Activated T-helper 17 cell treated with anti-CD3 and anti-CD28 coated beads, Interleukin-2, amount 50 U/mL, for 72 hours (primary cell): ENCODE data around the gene MGME1. TPM values are rescaled to one million over a fixed set of nuclear protein-coding genes. Genes with fewer than 3 reads are reported as not detected.
"Not testable (repeated sequence)": the region's sequence is repeated elsewhere in the genome, so short reads cannot be mapped to it uniquely, and the experiment has no call there.

Source experiments
- ATAC-seq: fragments of 150-1000 bp; cut with Tn5 transposase; replicated peaks from 2 replicates; pipeline ENCODE4 v1.10.0; 2021; ENCODE audit warnings: mild to moderate bottlenecking, moderate library complexity
- H3K27ac Mint-ChIP-seq: one replicate; pipeline ENCODE4 v1.8.0; 2022; ENCODE audit warnings: mixed read lengths
- H3K27me3 Mint-ChIP-seq: one replicate; pipeline ENCODE4 v1.8.0; 2022; ENCODE audit warnings: mixed read lengths
- H3K36me3 Mint-ChIP-seq: one replicate; pipeline ENCODE4 v1.8.0; 2022; ENCODE audit warnings: low read depth, mild to moderate bottlenecking, mixed read lengths
- H3K4me1 Mint-ChIP-seq: one replicate; pipeline ENCODE4 v1.8.0; 2022; ENCODE audit warnings: mixed read lengths
- H3K4me3 Mint-ChIP-seq: one replicate; pipeline ENCODE4 v1.8.0; 2022; ENCODE audit warnings: mild to moderate bottlenecking, mixed read lengths
- H3K9me3 Mint-ChIP-seq: one replicate; pipeline ENCODE4 v1.8.0; 2022; ENCODE audit warnings: mixed read lengths
- total RNA-seq, 2 donors: library from RNA; stranded (reverse); gene quantifications; one replicate each; pipeline ENCODE4 v1.2.3, GENCODE V29; 2022

Gene MGME1
- total RNA-seq, 2 donors from 2014 or later = 24.2 to 33.2 TPM

DNA sequence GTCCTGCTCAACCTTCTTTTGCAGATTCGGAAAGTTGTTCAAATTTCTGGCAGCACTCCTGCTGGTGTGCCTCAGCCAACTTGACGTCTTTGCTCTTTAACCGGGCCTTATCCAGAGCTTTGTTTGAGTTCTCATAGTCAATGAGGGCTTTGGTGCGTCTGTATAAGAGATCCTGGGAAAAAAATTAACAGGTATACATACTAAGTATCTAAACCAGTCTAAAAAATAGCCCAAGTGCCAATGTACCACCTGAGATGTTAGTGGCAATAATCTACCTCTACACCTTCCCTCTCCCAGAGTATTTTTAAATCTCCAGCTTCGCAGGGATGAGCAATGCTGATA lies 21.4 kb upstream of the MGME1 start:
- H3K36me3 Mint-ChIP-seq = peaks cover 100% of the 10 kb centered on the region
- no peaks in the 10 kb centered on the region for H3K9me3 Mint-ChIP-seq
- H3K4me1 Mint-ChIP-seq = peaks cover 1% of the 10 kb centered on the region
- H3K4me3 Mint-ChIP-seq = no peak overlapping the region
- ATAC-seq = no peak
- no peaks in the 10 kb centered on the region for H3K27me3 Mint-ChIP-seq
- H3K27ac Mint-ChIP-seq = no peak overlapping the region

DNA sequence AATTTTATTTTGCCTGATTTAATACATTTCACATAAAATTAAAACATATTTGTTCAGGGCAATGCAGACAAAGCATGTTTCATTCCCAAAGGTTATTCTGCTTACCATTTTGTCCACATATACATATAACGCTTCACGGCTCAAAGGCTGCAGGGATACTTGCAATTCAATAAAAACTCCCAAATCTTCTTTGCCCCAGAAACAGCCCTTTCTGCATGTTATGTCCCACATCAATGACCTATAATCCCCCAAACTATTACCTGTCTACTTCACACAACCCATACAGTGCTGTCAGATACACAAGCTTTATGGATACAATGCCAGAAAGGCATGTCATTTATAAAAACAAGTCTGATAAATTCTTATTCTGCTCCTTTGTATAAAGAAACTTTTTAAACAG lies 20.4 kb upstream of the MGME1 start:
- H3K4me3 Mint-ChIP-seq = no peak overlapping the region
- no peak for ATAC-seq
- no peaks in the 10 kb centered on the region for H3K9me3 Mint-ChIP-seq
- no peak overlapping the region for H3K27ac Mint-ChIP-seq
- H3K4me1 Mint-ChIP-seq = no peaks in the 10 kb centered on the region
- H3K36me3 Mint-ChIP-seq = peaks cover 100% of the 10 kb centered on the region
- no peaks in the 10 kb centered on the region for H3K27me3 Mint-ChIP-seq

- H3K27ac Mint-ChIP-seq = no peak overlapping the region
Observed at GRCh38 chr20:17949899-17950298, 18.9 kb upstream of the MGME1 start.

GRCh38 chr20:17950670-17951069 lies 18.1 kb upstream of the MGME1 start:
- no peaks in the 10 kb centered on the region for H3K4me1 Mint-ChIP-seq
- H3K27ac Mint-ChIP-seq = no peak overlapping the region
- ATAC-seq = no peak
- H3K27me3 Mint-ChIP-seq = no peaks in the 10 kb centered on the region
- H3K9me3 Mint-ChIP-seq = no peaks in the 10 kb centered on the region
- H3K4me3 Mint-ChIP-seq = no peak overlapping the region
- H3K36me3 Mint-ChIP-seq = peaks cover 100% of the 10 kb centered on the region

More at GRCh38 chr20:17949899-17950298, 18.9 kb upstream of the MGME1 start:
- Mint-ChIP-seq H3K9me3 (no peaks in the 10 kb centered on the region), H3K4me3 (no peak overlapping the region), H3K36me3 (peaks cover 100% of the 10 kb centered on the region), H3K27me3 (no peaks in the 10 kb centered on the region), H3K4me1 (no peaks in the 10 kb centered on the region)
- no peak for ATAC-seq

DNA sequence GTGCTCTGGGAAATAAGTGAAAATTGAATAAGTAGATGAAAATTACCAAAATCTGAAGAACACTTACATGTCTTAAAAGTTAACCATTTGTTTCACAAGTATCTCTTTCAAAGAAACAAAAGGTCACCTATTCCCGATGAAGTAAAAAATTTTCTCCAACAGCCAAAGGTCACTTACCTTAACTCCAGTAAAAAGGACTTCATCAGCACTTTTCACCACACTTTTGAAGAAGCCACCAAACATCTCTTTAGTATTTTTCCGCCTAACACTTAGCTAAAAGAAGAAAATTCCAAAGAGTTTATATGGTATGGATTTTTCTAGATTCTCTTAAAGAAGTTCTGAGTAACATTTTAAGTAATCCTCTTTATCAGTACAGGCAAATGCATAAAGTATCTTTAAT lies 17.5 kb upstream of the MGME1 start:
- Mint-ChIP-seq H3K4me3 (no peak overlapping the region), H3K27ac (no peak overlapping the region), H3K4me1 (no peaks in the 10 kb centered on the region), H3K9me3 (no peaks in the 10 kb centered on the region), H3K36me3 (peaks cover 100% of the 10 kb centered on the region), H3K27me3 (no peaks in the 10 kb centered on the region)
- no peak for ATAC-seq

- H3K27me3 Mint-ChIP-seq = no peaks in the 10 kb centered on the region
- no peak overlapping the region for H3K27ac Mint-ChIP-seq
- peaks cover 6% of the 10 kb centered on the region for H3K4me1 Mint-ChIP-seq
- no peak for ATAC-seq
- H3K4me3 Mint-ChIP-seq = no peak overlapping the region
- H3K9me3 Mint-ChIP-seq = no peaks in the 10 kb centered on the region
- H3K36me3 Mint-ChIP-seq = peaks cover 100% of the 10 kb centered on the region
Observed at GRCh38 chr20:17952692-17953684, 15.8 kb upstream of the MGME1 start.

DNA sequence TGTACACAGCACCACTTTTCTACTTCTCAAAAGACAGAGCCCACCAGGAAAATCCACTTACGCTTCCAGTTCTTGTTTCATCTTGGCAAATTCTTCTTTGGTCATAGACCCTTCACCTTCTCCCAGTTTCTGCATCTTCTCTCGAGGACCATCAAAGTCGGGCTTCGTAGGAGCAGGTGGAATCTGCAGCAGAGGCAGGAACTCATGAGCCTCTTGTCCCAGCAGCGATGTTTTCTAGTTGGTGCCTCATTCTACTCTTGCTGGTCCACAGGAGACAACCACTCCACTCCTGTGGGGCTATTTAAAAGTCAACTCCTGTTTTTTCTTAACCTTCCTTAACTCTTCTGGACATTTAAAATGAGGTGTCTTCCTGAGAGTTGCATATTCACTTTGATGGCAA lies 14.9 kb upstream of the MGME1 start:
- Mint-ChIP-seq H3K27ac (peak overlapping the region; percentile 47), H3K4me3 (no peak overlapping the region), H3K36me3 (peaks cover 100% of the 10 kb centered on the region), H3K4me1 (peaks cover 12% of the 10 kb centered on the region), H3K27me3 (no peaks in the 10 kb centered on the region), H3K9me3 (no peaks in the 10 kb centered on the region)
- ATAC-seq = no peak

- H3K4me1 Mint-ChIP-seq = peaks cover 23% of the 10 kb centered on the region
- no peaks in the 10 kb centered on the region for H3K9me3 Mint-ChIP-seq
- no peaks in the 10 kb centered on the region for H3K27me3 Mint-ChIP-seq
- peak; percentile 13 for ATAC-seq
- no peak overlapping the region for H3K4me3 Mint-ChIP-seq
- H3K27ac Mint-ChIP-seq = peak overlapping the region; percentile 57
- H3K36me3 Mint-ChIP-seq = peaks cover 99% of the 10 kb centered on the region
Observed at GRCh38 chr20:17955302-17955701, 13.5 kb upstream of the MGME1 start.

DNA sequence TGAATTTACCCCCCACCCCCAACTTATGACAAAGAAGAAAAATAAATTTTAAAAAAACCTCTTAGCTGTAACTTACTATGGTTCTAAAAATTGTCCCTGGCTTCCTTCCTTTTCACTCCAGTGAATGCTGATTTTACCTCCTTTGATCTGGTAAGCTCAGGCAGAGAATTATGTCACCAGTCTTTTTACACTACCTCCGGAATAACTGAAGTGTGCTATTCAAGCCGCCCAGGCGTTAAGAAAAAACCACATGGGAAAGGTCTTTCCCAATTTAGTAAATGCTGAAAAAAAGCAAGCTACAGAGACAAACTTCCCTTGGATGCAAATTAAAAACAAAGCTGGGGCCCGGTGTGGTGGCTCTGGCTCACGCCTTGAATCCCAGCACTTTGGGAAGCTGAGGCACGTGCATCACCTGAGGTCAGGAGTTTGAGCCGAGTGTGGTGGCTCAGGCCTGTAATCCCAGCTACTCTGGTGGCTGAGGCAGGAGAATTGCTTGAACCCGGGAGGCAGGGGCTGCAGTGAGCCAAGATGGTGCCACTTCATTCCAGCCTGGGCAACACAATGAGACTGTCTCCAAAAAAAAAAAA lies 12.6 kb upstream of the MGME1 start:
- Mint-ChIP-seq H3K27me3 (no peaks in the 10 kb centered on the region), H3K27ac (peak overlapping the region; percentile 57), H3K4me1 (peaks cover 26% of the 10 kb centered on the region), H3K4me3 (no peak overlapping the region), H3K36me3 (peaks cover 99% of the 10 kb centered on the region), H3K9me3 (no peaks in the 10 kb centered on the region)
- no peak for ATAC-seq

- Mint-ChIP-seq H3K4me3 (peak overlapping the region; percentile 98), H3K36me3 (peaks cover 99% of the 10 kb centered on the region), H3K4me1 (peaks cover 41% of the 10 kb centered on the region), H3K9me3 (no peaks in the 10 kb centered on the region), H3K27ac (peak overlapping the region; percentile 38), H3K27me3 (no peaks in the 10 kb centered on the region)
- no peak for ATAC-seq
Observed at GRCh38 chr20:17957505-17958363, 11.1 kb upstream of the MGME1 start.

GRCh38 chr20:17958373-17959256 lies 10.2 kb upstream of the MGME1 start:
- no peak for ATAC-seq
- H3K36me3 Mint-ChIP-seq = peaks cover 99% of the 10 kb centered on the region
- peaks cover 49% of the 10 kb centered on the region for H3K4me1 Mint-ChIP-seq
- H3K4me3 Mint-ChIP-seq = peak overlapping the region; percentile 98
- no peaks in the 10 kb centered on the region for H3K9me3 Mint-ChIP-seq
- peak overlapping the region; percentile 79 for H3K27ac Mint-ChIP-seq
- H3K27me3 Mint-ChIP-seq = no peaks in the 10 kb centered on the region

DNA sequence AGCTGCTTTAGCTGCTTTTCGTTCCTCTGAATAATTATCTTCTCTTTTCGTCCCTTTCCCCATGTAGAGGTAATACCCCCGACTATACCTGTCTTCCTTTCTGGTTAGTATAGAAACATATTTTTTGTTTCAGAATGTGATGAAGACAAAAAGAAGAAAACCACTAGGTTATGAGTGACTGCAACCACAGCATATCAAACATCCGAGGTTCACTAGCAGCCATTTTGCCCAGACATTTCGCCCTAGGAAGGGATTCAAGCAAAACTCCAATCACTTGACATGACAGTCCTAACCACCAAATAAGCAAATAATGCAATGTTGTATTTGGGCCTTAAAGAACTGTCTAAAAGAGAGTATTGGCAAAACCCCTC lies 9.6 kb upstream of the MGME1 start:
- no peaks in the 10 kb centered on the region for H3K9me3 Mint-ChIP-seq
- ATAC-seq = peak; percentile 56
- peaks cover 53% of the 10 kb centered on the region for H3K4me1 Mint-ChIP-seq
- H3K36me3 Mint-ChIP-seq = peaks cover 99% of the 10 kb centered on the region
- peak overlapping the region; percentile 79 for H3K27ac Mint-ChIP-seq
- H3K27me3 Mint-ChIP-seq = no peaks in the 10 kb centered on the region
- H3K4me3 Mint-ChIP-seq = peak overlapping the region; percentile 98

GRCh38 chr20:17960400-17960885 lies 8.4 kb upstream of the MGME1 start:
- H3K27me3 Mint-ChIP-seq, H3K27ac Mint-ChIP-seq, ATAC-seq, H3K9me3 Mint-ChIP-seq: not testable (repeated sequence)
- H3K4me3 Mint-ChIP-seq = peak overlapping the region; percentile 98
- H3K4me1 Mint-ChIP-seq = peaks cover 61% of the 10 kb centered on the region
- H3K36me3 Mint-ChIP-seq = peaks cover 99% of the 10 kb centered on the region
